Tibial nerve (tissue), 4 donors: ENCODE data around the gene RASA3. TPM values are rescaled to one million over a fixed set of nuclear protein-coding genes. Genes with fewer than 3 reads are reported as not detected.

Source experiments
- DNase-seq, 2 donors: peaks; one replicate each; pipeline ENCODE4 v3.0.0-alpha.2; 2019; ENCODE audit warnings: low spot score in 2 of 2
- H3K27ac ChIP-seq, 4 donors: fragments of 200-600 bp; sonication (generic) in 3 of 4; one replicate each; pipeline ENCODE4 v1.5.1; 2017 to 2019; ENCODE audit warnings: mild to moderate bottlenecking in 1 of 4
- H3K27me3 ChIP-seq, 2 donors: fragments of 200-600 bp; sonication (generic) in 1 of 2; one replicate each; pipeline versions ENCODE4 v1.5.1 to v1.6.0; 2017 to 2019
- H3K36me3 ChIP-seq, 3 donors: fragments of 200-600 bp; sonication (generic); one replicate each; pipeline ENCODE4 v1.5.1; 2018 to 2019
- H3K4me1 ChIP-seq, 4 donors: fragments of 200-600 bp; sonication (generic) in 3 of 4; one replicate each; pipeline ENCODE4 v1.5.1; 2017 to 2019
- H3K4me3 ChIP-seq, 4 donors: fragments of 200-600 bp; sonication (generic) in 3 of 4; one replicate each; pipeline ENCODE4 v1.5.1; 2017 to 2019; ENCODE audit warnings: mild to moderate bottlenecking in 1 of 4, moderate library complexity in 1 of 4
- H3K9me3 ChIP-seq, 4 donors: fragments of 200-600 bp; sonication (generic) in 3 of 4; one replicate each; pipeline ENCODE4 v1.5.1; 2017 to 2019
- EP300 ChIP-seq, 2 donors: sonication (generic); formaldehyde crosslinking; IDR thresholded peaks; one replicate each; pipeline ENCODE4 v1.6.1; 2017; ENCODE audit warnings: antibody characterized with exemption in 2 of 2, mild to moderate bottlenecking in 1 of 2
- POLR2A ChIP-seq, 2 donors: fragments of 450-650 bp; IDR thresholded peaks; one replicate each; pipeline ENCODE4 v1.6.1; 2017; ENCODE audit warnings: antibody characterized with exemption in 2 of 2, mild to moderate bottlenecking in 2 of 2, moderate library complexity in 2 of 2
- WGBS, 2 donors: methylation state at CpG; one replicate each; pipeline ENCODE4 v1.1.5; 2018; 5-methylcytosine and 5-hydroxymethylcytosine counted together
- total RNA-seq, 4 donors: library from RNA; depleted of rRNA; stranded (reverse); fragments of >200 nt; gene quantifications; one replicate each; pipeline ENCODE4 v1.1.0, GENCODE V29; 2016
- TF ChIP-seq, protein P1 (sequence below), 5 experiments: fragments of 200-600 bp in 3 of 5; fragments of 450-650 bp in 2 of 5; sonication (generic) in 3 of 5; IDR thresholded peaks; one replicate each; pipeline ENCODE4 v1.5.1; 2016 to 2019; ENCODE audit warnings: antibody characterized with exemption in 5 of 5, mild to moderate bottlenecking in 3 of 5, moderate library complexity in 2 of 5

RASA3 gene
- total RNA-seq, 4 donors from 2014 or later, result 36.2 to 63.3 (median 46.3) TPM

DNA sequence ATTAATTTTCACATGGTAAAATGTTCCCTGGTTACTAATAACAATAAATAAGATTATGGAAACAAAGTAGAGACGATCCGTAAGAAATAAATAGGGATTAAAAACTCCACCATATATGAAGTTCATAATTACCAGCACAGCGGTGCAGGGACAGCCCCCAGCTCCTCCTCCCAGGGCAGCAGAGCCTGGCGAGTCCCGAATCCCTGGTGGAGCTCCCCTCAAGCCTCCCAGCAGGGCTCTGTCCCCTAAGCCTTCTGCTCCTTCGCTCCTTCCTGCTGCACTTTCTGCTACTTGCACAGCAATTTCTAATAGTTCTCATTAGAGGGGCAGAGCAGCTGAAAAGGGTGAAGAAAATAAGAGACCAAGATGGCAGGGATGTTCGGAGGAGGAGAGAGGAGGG, 43.6 kb downstream of the RASA3 start:
- H3K4me3 ChIP-seq, result no peak overlapping the region
- 87 to 88% methylated on average over 7 of the region's 7 CpGs for WGBS, 2 donors
- no peaks in the 10 kb centered on the region for H3K4me1 ChIP-seq
- no peak overlapping the region for H3K27ac ChIP-seq
- no peak for TF ChIP-seq EP300 (IDR thresholded peaks at IDR 0.05)
- no peak for TF ChIP-seq POLR2A (IDR thresholded peaks at IDR 0.05)
- TF ChIP-seq, protein P1, sequence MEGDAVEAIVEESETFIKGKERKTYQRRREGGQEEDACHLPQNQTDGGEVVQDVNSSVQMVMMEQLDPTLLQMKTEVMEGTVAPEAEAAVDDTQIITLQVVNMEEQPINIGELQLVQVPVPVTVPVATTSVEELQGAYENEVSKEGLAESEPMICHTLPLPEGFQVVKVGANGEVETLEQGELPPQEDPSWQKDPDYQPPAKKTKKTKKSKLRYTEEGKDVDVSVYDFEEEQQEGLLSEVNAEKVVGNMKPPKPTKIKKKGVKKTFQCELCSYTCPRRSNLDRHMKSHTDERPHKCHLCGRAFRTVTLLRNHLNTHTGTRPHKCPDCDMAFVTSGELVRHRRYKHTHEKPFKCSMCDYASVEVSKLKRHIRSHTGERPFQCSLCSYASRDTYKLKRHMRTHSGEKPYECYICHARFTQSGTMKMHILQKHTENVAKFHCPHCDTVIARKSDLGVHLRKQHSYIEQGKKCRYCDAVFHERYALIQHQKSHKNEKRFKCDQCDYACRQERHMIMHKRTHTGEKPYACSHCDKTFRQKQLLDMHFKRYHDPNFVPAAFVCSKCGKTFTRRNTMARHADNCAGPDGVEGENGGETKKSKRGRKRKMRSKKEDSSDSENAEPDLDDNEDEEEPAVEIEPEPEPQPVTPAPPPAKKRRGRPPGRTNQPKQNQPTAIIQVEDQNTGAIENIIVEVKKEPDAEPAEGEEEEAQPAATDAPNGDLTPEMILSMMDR (IDR thresholded peaks at IDR 0.05), result no peak
- H3K27me3 ChIP-seq, result no peaks in the 10 kb centered on the region
- H3K36me3 ChIP-seq, result peaks cover 0 to 9% (median 0%) of the 10 kb centered on the region in 3 donors
- DNase-seq, result no peak
- H3K9me3 ChIP-seq, result peaks cover 0 to 20% (median 2%) of the 10 kb centered on the region in 4 donors

DNA sequence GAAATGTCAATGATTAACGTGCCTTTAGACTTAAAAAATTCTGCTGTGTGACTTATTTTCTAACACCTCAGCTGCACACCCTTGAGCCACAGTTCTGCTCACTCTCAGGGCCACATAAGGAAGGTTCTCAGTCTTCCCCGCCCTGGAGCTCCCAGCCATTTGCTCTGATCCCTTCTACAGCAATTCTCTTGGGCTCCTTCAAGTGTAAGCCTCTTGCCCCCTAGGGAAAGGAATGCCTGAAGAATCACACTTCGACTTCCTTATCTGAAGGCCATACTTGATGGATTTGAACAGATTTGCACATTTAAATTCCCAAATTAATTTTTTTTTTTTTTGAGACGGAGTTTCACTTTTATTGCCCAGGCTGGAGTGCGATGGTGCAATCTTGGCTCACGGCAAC, 44.2 kb downstream of the RASA3 start:
- WGBS, 2 donors, result 90 to 91% methylated on average over 6 of the region's 6 CpGs
- no peaks in the 10 kb centered on the region for H3K27me3 ChIP-seq
- no peak overlapping the region for H3K4me3 ChIP-seq
- peaks cover 0 to 9% (median 0%) of the 10 kb centered on the region in 3 donors for H3K36me3 ChIP-seq
- no peak overlapping the region for H3K27ac ChIP-seq
- H3K4me1 ChIP-seq, result no peaks in the 10 kb centered on the region
- DNase-seq, result peak in 1 of 2 donors; percentile 2
- TF ChIP-seq, protein P1 (IDR thresholded peaks at IDR 0.05), result no peak
- TF ChIP-seq EP300 (IDR thresholded peaks at IDR 0.05) (no peak), POLR2A (IDR thresholded peaks at IDR 0.05) (no peak)
- peaks cover 0 to 16% (median 2%) of the 10 kb centered on the region in 4 donors for H3K9me3 ChIP-seq

DNA sequence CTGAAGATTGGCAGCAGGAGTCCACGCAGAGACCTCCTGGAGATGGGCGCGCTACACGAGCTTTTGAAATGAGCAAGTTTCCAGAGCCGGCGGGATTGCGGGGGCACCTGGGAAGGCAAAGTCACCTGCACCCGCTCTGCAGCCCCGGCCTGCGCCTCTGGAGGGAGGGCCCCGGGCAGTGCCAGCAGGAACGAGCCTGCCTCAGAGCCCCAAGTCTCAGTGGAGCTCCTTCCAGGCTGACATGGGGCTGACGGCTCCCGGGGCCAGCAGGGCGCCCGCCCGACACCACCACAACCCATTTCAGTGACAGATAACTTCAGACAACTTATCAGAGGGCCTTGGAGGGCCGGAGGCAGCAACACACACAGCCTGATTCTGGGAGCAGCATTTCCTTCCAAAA, 45.0 kb downstream of the RASA3 start:
- no peaks in the 10 kb centered on the region for H3K27me3 ChIP-seq
- no peaks in the 10 kb centered on the region for H3K4me1 ChIP-seq
- 89 to 97% methylated on average over 11 to 17 of the region's 18 CpGs for WGBS, 2 donors
- H3K27ac ChIP-seq, result no peak overlapping the region
- H3K36me3 ChIP-seq, result peaks cover 0 to 9% (median 0%) of the 10 kb centered on the region in 3 donors
- peak in 1 of 2 donors; percentile 11 for DNase-seq
- H3K9me3 ChIP-seq, result peaks cover 0 to 8% (median 2%) of the 10 kb centered on the region in 4 donors
- TF ChIP-seq POLR2A (IDR thresholded peaks at IDR 0.05), result no peak
- TF ChIP-seq, protein P1 (IDR thresholded peaks at IDR 0.05), result no peak
- TF ChIP-seq EP300 (IDR thresholded peaks at IDR 0.05), result no peak
- H3K4me3 ChIP-seq, result no peak overlapping the region

DNA sequence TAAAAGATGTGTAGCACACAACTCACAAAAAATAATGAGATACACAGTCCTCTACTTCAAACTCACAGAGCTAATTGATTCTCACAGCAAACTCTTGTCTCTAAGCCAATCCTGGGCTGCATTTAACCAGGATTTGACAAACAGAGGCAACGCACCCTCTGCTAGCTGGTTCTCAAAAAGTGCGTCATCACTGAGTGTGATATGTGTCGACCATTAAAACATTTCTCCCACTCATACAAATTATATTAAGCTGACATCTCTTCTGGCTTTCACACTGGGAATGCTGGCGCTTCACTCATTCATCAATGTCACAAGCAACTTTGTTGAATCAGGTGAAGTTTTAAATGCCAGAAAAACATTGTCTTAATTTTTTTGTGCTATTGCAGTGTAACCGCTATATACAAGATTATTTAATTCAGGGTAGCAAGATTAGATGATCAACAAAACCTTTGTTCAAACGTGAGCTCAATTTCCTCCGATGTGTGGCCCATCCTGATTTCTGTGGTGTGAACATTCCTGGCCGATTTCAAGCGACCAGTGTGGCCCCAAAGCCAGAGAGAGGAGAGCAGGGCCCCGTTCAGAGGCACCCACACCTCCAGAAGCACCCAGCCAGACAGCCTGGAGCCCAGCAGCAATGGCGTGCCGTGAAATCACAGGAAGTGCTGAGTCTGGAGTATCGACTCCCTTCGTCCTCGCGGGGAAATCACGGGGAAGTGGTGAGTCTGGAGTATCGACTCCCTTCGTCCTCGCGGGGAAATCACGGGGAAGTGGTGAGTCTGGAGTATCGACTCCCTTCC, 49.4 kb downstream of the RASA3 start:
- no peaks in the 10 kb centered on the region for H3K9me3 ChIP-seq
- no peak overlapping the region for H3K4me3 ChIP-seq
- H3K27ac ChIP-seq, result no peak overlapping the region
- H3K36me3 ChIP-seq, result peaks cover 0 to 9% (median 0%) of the 10 kb centered on the region in 3 donors
- H3K4me1 ChIP-seq, result peaks cover 0 to 33% (median 22%) of the 10 kb centered on the region in 4 donors
- DNase-seq, result no peak
- TF ChIP-seq EP300 (IDR thresholded peaks at IDR 0.05), result no peak
- TF ChIP-seq, protein P1 (IDR thresholded peaks at IDR 0.05), result no peak
- no peak for TF ChIP-seq POLR2A (IDR thresholded peaks at IDR 0.05)
- no peaks in the 10 kb centered on the region for H3K27me3 ChIP-seq
- WGBS, 2 donors, result 84% methylated on average over 21 to 23 of the region's 23 CpGs
